Inflammatory macrophage treated with lipopolysaccharide for 4 hours (primary cell): Measurements from ENCODE around the gene TRAPPC10.

ENCODE experiments used
- DNase-seq: peaks from one replicate; pipeline ENCODE4 v3.0.0-alpha.2; 2020

The TRAPPC10 gene

DNA sequence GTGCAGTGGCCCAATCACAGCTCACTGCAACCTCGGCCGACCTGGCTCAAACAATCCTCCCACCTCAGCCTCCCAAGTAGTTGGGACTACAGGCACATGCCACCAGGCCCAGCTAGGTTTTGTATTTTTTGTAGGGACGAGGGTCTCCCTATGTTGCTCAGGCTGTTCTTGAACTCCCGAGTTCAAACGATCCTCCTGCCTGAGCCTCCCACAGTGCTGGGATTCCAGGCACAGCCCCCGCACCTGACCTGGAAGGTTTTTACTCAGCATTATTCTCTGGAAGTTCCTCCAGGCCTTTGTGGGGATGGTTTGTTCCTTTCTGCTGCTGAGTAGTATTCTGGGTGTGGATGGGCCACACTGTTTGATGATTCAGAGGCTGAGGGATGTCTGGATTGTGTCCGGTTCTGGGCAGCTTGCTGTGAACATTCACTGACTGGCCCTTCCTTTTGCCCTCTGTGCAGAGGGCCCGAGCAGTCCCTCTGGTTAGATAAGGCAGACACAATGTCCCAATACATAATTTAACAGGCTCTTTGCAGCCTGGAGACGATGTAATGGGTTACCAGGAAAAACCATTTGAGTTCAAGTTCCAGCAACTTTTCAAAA is 6.0 kb upstream of the TRAPPC10 start:
- DNase-seq, result no peak

DNA sequence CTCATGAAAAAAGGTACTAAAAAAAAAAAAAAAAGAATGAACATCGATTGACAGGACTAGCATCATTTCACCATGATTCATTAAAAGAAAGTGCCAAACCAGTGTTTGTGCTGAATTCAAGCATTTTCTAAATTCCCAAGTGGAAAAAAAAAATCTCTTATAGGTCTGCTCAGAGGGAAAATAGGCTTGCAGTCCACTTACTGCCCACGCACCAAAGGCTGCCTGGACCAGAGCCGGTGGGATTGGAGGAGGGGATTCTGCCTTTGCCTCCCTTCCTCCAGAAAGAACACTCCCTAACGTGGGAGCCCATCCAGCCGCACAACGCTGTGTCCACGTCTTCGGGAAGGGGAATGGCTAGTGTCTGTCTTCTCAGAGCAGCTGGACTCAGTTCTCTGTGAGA is 5.5 kb upstream of the TRAPPC10 start:
- DNase-seq, result no peak

DNA sequence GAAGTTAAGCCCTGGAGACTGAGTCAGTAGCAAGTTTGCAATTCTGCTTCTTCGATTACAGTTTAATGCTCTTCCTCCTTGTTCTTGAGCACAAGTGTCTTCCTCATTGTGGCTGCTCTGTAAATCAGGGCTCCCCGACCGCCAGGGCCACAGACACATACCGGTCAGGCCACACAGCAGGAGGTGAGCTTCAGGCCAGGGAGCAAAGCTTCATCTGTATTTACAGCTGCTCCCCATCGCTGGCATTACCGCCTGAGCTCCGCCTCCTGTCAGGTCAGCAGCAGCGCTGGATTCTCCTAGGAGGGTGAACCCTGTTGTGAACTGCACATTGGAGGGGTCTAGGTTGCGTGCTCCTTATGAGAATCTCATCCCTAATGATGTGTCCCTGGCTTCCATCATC is 1.7 kb upstream of the TRAPPC10 start:
- peak; percentile 17 for DNase-seq

DNA sequence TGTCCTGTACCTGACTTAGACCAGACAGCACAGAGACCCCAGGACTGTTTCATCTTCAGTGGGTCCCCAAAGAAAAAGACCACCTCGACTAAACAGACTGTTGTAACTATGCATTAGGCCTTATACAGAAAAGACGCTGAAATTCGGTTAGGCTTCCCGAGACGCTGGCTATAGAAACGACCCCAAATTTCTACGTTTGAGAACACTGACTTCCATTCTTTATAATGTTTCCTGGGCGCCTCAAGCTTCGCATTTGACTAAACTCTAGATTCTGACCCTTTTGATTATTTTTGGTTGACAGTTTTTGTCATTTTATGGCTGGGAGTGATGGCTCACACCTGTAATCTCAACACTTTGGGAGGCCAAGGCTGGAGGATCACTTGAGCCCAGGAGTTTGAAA is 986 bp upstream of the TRAPPC10 start:
- DNase-seq, result no peak

DNA sequence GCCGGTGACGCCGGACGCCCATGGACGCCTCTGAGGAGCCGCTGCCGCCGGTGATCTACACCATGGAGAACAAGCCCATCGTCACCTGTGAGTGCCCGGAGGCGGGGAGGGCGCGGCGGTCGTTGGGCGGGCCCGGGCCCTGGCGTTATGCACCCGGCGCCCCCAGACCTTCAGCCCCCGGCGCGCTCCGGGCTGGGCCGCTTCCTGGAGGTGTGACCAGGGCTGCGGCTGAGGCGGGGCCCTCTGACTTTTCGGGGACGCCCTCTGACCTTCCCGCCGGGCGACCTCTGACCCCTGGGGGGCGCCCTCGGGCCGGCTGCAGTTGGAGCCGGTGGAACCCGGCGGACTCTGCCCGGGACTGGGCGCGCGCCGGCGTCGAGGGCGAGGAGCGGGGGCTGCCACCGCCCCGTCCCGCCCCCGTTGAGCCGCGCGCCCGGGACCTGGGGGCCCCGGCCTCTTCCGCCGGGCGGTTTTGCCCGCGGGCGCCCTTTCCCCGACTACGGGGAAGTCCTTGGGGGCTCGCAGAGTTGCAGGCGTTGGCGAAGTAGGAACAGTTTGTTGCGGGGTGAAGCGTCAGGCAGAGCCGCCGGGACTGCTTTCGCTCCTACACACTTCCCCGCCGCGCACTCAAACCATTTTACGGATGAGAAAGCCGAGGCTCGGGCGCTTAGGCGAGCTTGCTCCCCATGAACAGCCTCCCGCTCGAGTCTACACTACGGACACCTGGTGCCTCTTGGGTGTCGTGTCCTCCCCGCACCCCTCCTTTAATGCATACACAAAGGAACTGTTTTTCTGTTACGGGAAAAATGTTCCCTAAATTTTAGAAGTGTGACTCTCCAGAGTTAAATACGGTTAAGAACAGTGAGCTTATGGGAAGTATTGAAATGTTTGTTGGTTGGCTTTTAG is 618 bp downstream of the TRAPPC10 start:
- peak; percentile 83 for DNase-seq

DNA sequence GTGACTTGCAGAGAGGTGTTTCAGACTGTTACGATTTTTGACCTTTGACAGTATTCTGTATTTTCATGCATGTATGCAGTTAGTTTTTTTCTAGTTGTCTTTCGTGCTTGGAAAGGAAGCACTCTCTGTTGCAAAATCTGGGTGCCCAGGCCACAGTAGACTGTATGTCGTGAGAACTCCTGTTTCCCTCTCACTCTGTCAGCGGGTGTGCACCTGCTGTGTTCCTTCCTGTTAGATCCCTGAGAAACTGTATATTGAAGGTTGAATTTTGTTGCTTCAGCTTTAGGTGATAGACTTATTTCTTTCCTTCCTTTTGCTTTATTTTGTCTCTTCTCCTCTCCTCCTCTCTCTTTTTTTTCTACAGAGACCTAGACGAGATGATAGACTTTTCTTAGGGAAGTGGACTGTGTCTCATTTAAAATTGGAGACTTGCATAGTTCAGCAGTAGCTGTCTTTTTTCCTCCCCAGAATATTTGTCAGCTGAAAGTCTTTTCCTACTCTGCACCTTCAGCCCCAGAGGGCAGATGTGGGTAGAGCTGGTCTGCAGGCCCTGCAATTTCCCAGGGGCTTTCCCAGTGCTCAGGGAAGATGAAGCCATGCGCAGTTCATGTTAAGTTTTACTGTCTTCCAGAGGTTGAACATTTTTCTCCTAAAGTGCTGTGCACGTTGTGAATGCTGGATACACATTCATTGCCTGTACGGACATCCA is 1.4 kb downstream of the TRAPPC10 start:
- peak; percentile 75 for DNase-seq

DNA sequence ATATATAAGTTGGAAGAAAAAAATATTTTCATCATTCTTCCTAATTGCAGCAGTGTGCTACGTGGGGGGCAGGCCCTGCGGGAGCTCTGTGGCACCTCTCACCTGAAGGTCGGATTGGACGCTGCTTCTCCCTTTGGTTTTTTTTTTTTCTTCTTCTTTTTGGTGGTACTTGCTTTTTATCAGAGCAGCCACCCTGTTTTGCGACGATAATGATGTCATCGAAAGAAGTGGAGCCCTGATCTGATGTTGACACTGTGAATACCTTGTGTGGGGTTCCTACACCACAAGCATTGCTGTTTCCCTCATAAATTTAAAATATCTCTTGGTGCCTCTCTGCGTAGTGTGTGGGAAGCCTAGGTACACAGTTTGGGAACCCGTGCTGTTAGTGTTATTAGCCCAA is 5.5 kb downstream of the TRAPPC10 start:
- DNase-seq, result no peak

DNA sequence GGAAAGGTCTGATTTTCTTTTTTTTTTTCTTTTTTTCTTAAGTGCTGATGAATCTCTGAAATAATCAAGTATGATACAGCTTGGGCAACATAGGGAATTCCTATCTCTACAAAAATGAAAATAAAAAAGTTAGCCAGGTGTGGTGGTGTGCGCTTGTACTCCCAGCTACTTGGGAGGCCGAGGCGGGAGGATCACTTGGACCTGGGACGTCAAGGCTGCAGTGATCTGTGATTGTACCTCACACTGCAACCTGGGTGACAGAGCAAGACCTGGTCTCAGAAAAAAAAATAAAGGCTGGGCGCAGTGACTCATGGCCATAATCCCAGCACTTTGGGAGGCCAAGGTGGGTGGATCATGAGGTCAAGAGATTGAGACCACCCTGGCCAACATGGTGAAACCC is 6.0 kb downstream of the TRAPPC10 start:
- no peak for DNase-seq

DNA sequence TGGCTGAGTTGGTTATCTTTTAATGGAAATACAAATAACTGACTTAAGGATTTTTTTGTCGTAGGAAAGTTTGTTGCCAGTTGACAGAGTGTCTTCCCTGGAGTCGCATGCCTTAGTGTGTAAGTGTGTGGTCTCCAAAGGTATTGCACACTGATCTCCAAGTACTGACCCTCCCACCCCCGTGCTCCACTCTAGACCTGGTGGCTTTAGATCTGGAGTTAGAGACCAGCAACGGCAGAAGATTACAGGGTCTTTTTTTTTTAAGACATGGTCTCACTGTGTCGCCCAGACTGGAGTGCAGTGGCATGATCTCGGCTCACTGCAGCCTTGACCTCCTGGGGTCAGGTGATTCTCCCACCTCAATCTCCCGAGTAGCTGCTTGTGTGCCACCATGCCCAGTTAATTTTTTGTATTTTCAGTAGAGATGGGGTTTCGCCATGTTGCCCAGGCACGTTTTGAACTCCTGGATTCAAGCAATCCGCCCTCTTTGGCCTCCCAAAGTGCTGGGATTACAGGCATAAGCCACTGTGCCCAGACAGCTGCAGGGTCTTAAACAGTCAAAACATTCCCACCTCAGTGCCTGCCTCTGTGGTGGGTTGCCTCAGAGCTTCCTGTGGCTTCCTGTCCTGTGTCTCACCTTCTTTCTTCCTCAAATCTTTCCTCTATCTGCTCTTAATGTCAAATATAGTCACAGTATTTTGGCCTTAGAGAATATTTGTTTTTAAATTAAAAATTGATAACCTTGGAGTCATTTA is 6.9 kb downstream of the TRAPPC10 start:
- no peak for DNase-seq

DNA sequence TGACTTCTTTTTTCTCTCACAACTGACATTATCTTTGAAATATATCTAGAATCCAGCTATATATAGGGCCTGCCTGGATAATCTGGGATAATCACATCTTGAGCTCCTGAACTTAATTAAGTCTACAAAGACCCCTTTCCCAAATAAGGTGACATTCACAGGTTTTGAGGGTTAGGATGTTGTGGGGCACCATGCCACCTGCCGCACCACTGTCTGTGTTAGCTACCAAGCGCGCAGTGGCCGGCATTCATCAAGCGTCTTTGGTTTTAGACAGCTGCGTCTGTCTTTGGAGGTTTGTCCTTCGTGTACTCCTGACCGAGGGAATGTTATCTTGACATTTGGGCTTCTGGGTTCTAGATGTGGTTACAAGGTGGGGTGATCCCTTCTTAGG is 7.5 kb downstream of the TRAPPC10 start:
- no peak for DNase-seq

DNA sequence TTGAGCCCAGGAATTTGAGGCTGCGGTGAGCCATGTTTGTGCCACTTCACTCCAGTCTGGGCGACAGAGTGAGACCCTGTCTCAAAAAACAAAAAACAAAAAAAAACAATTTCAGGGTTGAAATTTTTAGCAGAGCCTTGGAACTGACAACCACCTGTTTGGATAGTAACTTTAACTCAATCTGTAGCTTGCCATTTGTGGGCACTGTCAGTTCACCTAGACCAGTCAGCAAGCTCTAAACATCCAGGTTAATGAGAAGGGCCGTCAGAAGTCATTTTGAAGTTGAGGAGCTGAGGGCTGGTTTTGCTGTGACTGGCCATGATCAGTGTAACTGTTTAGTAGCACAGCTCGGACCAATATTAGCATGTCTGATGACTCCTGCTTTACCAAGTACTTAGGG is 8.4 kb downstream of the TRAPPC10 start:
- DNase-seq, result no peak

DNA sequence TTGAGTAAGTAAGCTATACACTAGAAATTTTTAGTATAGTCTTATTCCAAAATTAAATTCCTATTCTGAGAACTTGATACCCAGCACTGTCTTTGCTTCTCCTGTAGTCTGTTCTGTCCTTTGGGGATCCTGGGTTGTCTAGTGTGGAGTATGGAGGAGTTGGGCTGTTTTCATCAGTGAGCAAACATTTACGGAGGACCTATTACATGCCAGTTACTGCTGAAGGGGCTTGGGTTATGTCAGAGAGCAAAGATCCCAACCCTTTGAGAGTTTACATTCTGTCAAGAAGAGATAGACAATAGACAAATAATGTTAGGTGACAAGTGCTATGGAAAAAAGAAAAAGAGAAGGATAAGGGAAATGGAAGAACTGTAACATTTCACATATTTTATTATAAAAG is 9.0 kb downstream of the TRAPPC10 start:
- no peak for DNase-seq

DNA sequence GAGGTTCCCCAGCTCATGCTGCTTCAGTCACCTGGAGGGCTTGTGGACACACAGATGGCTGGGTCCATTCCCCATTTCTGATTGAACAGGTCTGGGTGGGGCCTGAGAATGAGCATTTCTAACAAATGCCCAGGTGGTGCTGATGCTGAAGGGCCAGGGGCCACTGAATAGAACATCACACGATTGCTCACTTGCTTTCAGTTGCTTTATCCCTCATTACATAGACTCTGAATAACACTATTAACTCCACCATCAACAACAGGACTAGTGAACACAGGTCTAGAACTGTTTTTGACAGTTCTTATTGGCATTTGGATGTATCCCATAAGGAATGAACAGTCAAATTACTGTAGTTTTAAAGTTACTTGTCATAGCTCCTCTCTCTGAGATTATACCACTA is 12.1 kb downstream of the TRAPPC10 start:
- no peak for DNase-seq

DNA sequence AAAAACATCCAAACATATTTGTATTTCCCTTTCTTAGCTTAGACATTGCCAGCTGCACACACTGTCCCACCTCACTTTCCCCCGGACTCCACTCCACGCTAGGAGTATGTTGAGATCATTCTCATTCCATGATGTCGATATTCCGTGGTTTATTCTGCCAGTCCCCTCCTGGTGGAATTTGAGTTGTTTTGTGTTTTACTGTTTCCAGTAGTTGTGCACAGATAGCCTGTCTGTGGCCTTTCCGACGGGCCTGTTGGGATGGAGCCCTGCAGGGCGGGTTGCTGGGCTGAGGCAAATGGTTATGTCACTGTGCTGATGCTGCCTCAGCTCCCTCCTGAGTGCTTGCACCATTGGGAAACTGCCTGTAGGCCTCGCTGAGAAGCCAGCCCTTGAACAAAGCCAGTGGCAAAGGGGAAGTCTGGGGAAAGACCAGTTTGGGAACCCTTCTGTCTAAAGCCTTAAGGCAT is 12.8 kb downstream of the TRAPPC10 start:
- DNase-seq, result peak; percentile 95

DNA sequence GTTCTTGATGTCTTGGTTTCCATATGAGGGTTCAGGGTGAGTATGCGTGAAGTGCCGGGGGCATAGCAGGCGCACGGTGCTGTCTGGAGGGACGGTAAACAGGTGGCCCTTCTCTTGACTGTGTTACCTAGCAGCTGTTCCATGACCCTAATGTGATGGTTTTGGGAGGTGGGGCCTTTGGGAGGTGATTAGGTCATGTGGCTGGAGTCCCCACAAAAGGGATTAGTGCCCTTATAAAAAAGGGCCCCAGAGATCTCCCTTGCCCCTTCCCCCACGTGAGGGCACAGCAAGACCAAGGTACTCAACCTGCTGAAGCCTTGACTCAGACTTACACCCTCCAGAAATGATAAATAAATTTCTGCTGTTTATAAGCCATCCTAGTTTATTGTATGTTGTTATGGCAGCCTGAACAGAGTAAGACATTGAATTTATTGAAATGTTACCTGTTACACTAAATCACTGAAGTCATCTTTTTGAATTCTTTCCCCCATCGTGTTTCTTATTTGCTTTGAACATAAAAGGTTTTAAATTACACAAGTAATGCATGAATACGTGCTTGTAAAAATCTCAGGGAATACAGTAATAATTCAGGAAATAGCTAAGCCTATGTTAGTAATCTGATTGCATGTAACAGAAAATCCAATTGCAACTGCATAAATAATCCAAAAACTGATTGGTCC is 15.6 kb downstream of the TRAPPC10 start:
- no peak for DNase-seq

DNA sequence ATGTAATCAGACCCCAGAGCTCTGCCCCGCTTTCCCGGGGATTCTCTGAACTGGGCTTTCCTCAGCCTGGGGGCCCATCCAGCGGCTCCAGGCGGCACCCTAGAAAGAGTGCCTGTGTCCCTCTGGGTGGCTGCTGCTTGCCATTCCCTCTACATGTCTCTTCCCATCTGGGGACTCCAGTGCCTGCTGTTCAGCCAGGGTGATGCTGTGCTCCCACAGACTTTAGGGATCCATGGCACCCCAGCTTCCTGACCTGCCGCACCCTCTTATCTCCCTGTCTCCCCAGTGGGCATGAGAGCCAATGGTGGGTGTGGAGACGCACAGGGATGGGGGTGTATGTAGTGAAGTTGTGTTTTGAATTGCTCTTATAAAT is 16.2 kb downstream of the TRAPPC10 start:
- DNase-seq, result no peak

DNA sequence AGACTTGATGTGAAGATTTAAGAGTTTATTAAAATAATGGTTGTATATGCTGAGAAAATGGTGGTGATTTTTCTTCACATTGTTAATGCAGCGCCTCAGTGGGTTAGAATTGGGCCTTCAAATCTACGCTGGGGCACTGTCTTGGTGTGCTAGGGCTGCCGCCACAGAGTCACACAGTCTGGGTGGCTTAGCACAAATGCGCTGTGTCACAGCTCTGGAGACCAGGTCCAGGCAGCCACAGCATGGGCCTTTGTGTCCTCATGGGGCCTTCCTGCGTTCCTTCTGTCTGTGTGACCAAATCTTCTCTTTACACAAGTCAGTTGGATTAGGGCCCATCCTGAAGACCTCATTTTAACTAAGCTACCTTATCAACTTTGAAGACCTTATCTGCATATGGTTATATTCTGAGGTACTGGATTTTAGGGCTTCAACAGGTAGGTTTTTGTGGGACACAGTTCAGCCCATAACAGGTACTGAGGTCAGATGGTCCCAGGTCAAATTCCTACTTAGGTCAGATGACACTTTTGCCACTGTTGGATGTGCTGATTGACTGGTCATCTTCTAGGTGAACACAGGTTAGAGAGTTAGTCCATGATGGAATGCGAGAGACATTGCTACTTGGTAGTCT is 17.5 kb downstream of the TRAPPC10 start:
- no peak for DNase-seq

DNA sequence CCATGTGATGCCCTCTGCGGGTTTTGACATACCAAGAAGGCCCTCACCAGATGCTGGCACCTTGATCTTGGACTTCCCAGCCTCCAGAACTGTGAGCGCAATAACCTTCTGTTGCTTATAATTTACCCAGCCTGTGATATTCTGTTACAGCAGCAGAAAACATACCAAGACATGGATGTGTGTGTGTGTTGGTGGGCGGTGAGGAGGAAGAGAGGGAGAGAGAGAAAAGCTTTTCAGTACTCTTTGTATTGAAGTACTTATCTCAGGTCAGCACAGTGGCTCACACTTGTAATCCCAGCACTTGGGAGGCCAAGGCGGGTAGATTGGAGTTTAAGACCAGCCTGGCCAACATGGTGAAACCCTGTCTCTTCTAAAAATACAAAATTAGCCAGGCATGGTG is 23.1 kb downstream of the TRAPPC10 start:
- DNase-seq, result no peak

DNA sequence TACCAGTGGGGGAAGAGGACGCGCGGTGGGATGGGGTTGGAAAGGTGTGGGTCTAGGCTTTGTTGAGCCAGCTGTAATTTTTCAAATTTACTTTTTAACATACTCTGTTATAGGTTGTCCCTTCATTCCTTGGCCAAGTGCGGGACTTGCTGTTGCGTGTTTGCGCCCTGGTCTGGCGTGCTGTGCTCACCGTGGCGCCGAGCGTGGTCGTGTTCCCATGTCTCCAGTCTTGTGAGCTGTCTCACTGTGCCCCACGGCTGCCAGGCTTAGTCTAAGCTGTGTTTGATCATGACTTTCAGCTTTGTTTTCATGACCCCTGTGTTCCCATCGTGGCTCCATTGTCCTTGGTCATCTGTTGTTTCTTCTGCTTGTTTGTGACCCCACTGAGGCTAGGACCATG is 26.0 kb downstream of the TRAPPC10 start:
- DNase-seq, result no peak

DNA sequence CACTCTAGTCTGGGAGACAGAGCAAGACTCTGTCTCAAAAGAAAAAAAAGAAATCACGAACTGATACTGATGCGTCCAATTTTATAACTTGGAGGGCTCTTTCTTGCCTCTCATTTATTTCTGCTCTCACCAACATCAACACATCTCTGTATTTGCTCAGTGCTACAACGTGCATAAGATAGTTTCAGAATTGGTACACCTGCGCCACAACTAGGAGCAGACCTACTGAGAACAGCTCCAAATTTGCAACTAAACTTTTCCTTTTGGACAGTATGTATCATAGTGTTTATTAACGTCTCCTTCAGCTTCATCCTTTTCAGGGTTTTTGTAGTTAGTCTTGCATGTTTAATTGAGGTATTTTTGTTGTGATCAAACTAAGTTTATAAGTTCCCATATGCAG is 27.7 kb downstream of the TRAPPC10 start:
- DNase-seq, result no peak

DNA sequence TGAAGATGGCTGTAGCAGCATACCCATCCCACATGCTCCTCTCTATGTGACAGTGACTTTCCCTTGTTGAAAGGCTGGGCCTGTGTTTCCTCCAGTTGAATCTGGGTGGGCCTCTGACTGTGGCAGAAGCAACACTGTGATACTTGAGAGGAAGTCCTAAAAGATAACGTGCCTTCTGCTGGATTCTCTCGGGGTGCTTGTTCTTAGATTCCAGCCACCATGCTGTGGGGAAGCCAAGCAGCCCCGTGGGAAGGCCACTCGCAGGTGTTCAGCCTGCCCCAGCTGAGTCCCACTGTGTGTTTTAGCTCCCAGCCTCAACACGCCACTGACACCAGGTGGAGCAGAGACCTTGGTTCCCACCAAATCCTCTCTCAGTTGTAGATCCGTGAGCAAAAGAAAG is 31.5 kb downstream of the TRAPPC10 start:
- DNase-seq, result no peak

DNA sequence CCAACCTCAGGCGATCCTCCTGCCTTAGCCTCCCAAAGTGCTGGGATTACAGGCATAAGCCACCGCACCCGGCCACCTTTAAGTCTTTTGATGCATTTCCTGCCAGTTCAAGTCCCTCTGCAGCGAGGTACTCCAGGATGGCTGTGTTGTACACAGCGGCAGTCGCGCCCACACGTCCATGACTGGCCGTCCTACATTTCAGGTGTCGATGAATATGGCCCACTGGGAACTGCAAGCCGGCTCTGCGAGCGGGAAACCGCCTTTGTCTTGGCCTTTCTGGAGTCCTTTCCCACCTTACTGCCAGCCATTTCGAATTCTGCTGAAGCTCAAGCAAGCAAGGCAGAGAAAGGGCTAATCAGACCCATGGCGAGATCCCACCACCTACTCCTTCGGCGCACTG is 34.6 kb downstream of the TRAPPC10 start:
- DNase-seq, result no peak
